GM20000 (cell line): Measurements from ENCODE around the gene CENPO.

ENCODE experiments used
- DNase-seq: peaks from one replicate; pipeline ENCODE4 v3.0.0; 2012; ENCODE audit warnings: low spot score
- CTCF ChIP-seq: IDR thresholded peaks from 2 replicates; pipeline ENCODE4 v1.5.1; 2012; ENCODE audit warnings: mild to moderate bottlenecking, control low read depth; ENCODE audit errors: extremely low read depth, missing control alignments

Gene CENPO

GRCh38 chr2:24830786-24831185 is 37.6 kb downstream of the CENPO start:
- peak; percentile 14 for DNase-seq
- TF ChIP-seq CTCF, result no peak

GRCh38 chr2:24831221-24832072 is 38.2 kb downstream of the CENPO start:
- no peak for TF ChIP-seq CTCF
- DNase-seq, result peak; percentile 35

- peak; percentile 27 for DNase-seq
- no peak for TF ChIP-seq CTCF
These were observed 38.8 kb downstream of the CENPO start for GRCh38 chr2:24832073-24832461.

GRCh38 chr2:24832521-24832920 is 39.3 kb downstream of the CENPO start:
- no peak for TF ChIP-seq CTCF
- DNase-seq, result no peak

- no peak for TF ChIP-seq CTCF
- no peak for DNase-seq
These were observed 39.9 kb downstream of the CENPO start for GRCh38 chr2:24832931-24833701.

- TF ChIP-seq CTCF, result no peak
- DNase-seq, result no peak
These were observed 40.9 kb downstream of the CENPO start for GRCh38 chr2:24833821-24834732.
